HG03432 (cell line): ENCODE results near the gene TMEM43.

ENCODE experiments used
- ATAC-seq: cut with Tn5 transposase; IDR thresholded peaks from one replicate; pipeline ENCODE4 v1.9.1; 2021; ENCODE audit warnings: mild to moderate bottlenecking, moderate library complexity; ENCODE audit not compliant: unreplicated experiment

The TMEM43 gene

GRCh38 chr3:14150491-14151230 lies 25.8 kb downstream of the TMEM43 start:
- no peak for ATAC-seq

- no peak for ATAC-seq
Observed at GRCh38 chr3:14151471-14152083, 26.7 kb downstream of the TMEM43 start.

DNA sequence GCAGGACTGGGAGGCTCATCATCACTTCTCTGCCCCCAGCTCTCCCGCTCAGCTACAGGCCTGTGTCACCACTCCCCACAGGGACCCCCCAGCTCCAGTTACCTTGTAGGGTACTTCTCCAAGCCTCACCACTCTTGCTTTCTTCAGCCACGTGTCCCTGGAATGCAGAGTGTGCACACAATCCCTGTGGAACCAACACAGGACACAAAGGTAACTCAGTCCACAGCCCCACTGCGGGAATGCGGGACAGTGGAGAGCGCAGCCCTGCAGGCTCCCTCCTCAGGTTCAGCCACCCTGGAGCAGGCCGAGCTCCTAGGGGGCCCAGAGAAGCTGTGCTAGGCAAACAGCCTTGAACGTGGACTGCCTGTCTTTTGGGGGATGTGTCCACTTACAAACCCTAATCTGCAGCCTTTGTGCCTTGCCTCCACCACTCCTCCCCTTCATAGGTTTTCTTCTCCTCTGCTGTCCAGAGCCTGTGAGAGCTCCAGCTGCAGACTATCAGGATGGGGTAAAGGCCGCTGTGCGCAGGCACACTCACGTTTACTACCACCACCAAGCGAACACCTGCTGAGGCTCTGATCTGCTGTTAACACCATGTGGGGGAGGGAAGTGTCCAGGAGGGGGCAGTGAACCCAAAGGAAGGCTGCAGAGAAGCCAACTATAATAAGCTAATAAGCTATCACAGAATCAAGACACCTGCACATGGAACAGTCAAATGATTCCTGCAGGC lies 27.5 kb downstream of the TMEM43 start:
- no peak for ATAC-seq

DNA sequence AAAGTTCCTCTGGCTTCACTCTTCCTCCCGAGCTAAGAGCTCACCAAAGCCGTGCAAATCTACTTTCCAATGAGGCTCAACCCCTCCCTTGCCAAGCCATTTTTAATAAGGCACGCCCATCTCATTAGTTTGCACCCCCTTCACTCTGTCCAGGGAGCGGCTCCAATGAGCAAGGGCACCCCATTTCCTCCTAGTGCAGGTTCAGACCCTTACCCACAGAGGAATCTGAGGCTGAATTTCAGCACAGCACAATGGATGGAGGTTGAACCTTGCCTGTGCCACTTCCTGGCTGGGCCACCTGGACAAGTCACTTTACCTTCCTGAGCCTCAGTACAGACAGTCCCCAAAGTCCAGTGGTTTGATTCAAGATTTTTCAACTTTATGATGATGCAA lies 28.1 kb downstream of the TMEM43 start:
- no peak for ATAC-seq

GRCh38 chr3:14153663-14154062 lies 28.8 kb downstream of the TMEM43 start:
- no peak for ATAC-seq

DNA sequence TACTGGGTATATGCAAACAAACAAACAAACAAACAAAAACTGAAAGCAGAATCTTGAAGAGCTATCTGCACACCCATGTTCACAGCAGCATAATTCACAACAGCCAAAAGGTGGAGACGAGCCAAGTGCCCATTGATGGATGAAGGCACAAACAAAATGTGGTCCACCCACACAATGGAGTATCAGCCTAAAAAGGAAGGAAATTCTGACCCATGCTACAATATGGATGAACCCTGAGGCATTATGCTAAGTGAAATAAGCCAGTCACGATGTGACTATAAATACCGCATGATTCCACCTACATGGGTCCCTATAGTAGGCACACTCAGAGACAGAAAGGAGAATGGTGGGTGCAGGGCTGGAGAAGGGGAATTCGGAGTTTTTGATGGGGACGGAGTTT lies 29.4 kb downstream of the TMEM43 start:
- no peak for ATAC-seq

DNA sequence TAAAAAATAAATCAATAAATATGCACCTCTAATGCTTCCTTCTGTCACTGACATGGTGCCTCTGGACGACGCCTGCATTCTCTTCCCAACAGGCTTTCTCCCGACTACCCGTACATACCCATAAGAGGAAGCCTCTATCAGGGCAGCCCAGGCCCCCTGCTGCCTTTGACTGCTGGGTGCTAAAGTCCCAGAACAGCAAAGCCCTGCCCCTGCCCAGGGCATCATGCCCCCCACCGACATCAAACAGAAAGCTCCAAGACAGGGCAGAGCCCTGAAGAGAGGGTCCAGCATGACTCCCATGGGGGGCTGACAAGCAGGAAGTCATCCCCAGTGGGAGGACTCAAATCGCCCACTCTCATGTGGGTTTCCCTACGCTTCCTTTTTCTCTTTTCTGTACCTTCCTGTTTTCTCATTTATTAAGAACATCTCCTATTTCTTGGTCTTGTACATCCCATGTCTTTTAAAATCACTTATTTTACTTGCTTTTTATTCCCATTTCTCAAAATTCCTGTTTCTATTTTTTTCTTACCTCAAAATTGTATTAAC lies 30.1 kb downstream of the TMEM43 start:
- ATAC-seq: no peak

DNA sequence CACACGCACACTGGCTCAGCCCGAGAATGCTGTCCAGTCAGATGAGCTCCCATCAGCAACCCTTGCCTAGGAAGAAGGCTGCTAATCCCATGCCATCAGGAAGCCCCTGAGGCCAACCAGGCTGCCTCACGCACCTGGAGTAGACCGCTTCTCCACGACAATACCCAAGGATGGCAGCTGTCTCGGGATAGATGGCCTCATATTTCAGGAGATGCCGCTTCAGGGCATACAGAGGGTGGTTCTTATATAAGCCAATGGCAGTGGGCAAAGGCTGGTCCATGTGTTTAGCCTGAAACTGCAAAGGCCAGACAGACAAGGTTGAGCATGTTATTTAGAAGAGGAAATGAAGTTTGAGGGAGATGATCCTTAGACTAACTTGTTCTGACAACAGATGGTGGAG lies 31.3 kb downstream of the TMEM43 start:
- no peak for ATAC-seq

DNA sequence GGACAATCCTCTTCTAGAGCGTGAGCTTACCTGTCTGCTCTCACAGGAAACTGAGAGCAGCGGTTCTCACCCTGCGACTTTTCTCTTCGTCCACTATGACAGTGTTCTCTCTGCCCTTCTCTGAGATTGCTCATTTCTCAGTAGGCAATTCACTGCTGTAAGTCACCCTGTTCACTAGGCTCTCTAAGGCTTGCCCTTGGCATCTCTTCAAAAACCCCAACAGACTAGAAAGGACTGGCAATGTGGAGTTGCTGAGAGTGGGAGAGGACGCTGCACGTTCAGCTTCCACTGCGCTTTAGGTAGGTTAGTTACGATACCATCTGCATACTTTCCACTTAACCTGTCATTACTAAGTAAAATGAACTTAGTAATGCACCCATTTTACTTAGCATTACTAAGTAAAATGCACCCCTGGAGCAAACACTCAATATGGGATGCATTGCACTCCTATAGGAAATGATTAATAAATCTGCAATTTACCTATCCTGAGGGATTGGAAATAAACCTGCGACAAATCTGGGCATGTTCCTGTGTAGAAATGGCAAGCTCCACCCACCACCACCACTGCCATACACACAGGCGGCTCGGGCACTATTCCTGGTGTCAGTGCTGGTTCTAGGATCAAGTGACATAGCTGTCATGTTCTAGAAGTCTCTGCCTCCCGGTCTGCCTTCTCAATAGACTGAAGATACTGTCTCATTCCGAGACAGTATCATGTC lies 32.1 kb downstream of the TMEM43 start:
- ATAC-seq: no peak

- no peak for ATAC-seq
Observed at GRCh38 chr3:14157951-14158350, 33.1 kb downstream of the TMEM43 start.

DNA sequence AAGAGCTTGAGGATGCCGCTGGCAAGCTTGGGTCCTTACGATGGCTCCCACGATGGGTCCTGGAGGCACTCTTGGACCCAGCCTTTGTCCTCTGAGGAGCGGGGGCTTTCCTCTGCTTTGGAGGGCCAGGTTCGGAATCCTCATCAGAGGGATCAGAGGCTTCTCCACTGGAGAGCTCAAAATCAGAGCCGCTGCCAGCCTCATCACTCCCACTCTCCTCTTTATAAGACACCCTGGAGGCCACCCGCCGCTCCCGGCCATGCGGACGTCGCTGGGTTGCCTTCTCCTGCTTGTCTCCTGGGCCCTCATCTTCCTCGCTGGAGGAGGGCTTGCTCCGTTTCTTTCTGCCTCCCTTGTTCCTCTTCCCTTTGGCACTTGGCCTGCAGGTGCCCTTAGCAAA lies 33.5 kb downstream of the TMEM43 start:
- no peak for ATAC-seq

GRCh38 chr3:14159426-14159825 lies 34.6 kb downstream of the TMEM43 start:
- no peak for ATAC-seq

DNA sequence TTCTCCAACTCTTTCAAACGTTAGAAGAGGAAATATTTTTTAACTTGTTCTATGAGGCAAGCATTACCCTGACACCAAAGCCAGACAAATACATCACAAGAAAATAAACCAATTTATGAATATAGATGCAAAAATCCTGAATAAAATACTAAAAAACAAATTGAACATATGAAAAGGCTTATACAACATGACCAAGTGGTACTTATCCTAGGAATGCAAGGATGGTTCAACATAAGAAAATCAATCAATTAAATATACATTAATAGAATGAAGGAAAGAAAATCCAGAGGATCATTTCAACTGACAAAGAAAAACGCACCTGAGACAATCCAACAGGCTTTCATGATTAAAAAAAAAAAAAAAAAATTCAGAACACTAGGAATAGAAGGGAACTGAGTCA lies 36.4 kb downstream of the TMEM43 start:
- ATAC-seq: no peak

DNA sequence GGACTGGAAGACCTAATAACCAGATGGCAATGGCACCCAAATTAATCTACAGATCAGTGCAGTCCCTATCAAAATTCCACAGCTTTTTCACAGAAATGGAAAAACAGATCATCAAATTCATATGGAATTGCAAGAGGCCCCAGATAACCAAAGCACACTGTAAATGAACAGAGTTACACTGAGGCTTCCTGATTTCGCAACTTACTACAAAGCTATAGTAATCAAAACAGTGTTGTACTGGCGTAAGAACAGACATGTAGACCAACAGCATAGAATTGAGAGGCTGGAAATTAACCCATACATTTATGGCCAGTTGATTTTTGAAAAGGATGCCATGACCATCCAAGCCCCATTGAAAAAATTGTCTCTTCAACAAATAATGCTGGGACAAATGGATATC lies 37.3 kb downstream of the TMEM43 start:
- ATAC-seq: no peak

DNA sequence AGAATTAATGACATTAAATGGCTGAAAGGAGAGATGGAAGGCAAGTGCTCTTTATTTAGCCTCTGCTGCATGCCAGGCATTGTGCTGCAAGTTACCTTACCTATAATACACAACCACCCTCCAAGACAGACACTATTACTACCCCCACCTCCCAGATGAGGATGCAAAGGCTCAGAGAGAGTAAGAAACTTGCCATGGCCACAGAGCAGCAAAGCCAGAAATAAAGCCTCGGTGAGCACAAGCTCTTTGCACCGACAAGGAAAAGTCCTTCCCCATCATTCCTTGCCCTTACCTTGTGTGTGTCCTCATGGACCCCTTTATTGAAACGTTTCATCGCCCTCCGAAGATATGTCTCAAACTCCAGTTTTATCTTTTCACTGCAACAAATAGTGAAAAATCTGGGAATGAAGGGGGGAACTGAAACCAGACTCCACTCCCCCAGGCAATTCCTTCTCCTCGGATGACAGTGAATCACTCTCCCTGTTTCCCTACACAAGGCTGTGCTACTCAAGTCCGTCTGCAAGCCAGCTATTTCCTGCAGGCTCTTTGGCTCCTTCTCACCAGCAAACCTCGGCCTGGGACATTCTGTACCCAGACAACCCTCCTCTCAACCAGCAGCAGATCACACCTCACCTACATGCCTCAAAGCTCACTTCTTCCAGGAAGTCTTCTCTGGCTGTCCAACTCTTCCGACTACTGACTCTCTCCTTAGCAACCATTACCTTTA lies 42.2 kb downstream of the TMEM43 start:
- ATAC-seq: no peak

GRCh38 chr3:14169435-14169834 lies 44.6 kb downstream of the TMEM43 start:
- no peak for ATAC-seq

DNA sequence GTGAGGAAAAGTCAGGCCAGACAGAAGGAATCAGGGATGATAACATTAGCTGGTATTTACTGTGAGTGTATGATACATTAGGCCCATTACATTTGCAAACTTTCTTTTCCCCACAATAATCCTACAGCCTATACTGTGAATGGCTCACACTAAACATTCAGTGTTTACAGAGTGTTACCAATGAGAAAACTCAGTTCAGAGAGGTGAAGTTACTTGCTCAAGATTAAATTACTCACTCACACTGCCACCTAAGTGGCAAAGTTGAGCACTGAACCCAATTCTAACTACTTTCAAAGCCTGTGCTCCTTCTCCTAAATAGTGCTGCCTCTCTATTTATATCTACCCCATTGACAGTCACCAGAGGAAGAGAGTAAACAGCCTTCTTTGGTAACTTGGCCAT lies 45.0 kb downstream of the TMEM43 start:
- ATAC-seq: no peak

GRCh38 chr3:14170531-14171159 lies 45.8 kb downstream of the TMEM43 start:
- no peak for ATAC-seq

DNA sequence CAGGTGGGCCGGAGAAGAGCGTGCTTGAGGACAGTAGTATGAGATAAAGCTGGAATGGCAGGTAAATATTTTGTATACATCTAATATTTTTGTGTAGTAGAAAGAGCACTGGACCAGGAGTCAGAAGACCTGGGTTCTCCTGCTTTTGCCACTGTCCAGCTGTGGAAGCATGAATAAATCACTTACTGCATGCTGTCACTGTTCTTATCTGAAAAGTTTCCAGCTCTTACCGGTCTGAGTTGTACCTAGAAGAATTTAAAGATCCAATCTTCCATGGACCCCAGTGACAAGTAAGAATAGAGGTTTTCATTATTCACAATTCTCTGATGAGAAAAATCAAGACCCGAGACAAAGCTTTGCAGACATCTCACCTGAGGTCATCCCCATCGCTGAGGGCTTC lies 47.6 kb downstream of the TMEM43 start:
- no peak for ATAC-seq

DNA sequence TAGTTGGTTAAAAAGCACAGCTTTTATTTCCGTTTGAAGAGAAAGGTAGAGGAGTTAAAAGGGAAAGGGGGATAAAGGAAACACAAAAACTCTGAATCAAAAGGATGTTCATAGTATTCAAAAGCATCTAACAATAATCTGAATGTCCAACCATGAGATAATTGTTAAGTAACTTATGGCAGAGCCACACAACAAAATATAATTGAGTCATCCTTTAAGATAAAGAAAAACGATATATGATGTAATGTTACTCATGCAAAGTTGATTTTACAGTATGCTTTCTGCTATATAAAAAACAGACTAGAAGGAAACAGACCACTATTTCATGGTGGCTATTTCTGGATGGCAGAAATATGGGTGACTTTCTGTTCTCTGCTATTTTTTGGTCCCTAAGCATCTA lies 49.6 kb downstream of the TMEM43 start:
- no peak for ATAC-seq
